Kidney (tissue), 22 donors: ENCODE data around the gene NPFFR1. TPM values are rescaled to one million over a fixed set of nuclear protein-coding genes. Genes with fewer than 3 reads are reported as not detected.

Experiments used
- DNase-seq, 5 donors: peaks; one replicate each; pipeline ENCODE4 v3.0.0-alpha.2; 2013 to 2020
- FAIRE-seq: peaks from 2 replicates; lab custom pipeline; 2012; peaks lifted over from hg19 to GRCh38; lab: Jason Lieb, UNC
- H3K27ac ChIP-seq, 2 donors: one replicate each; pipeline ENCODE4 v1.7.0; 2013; ENCODE audit warnings: low read depth in 2 of 2, low read length in 2 of 2, inconsistent platforms in 1 of 2
- H3K27me3 ChIP-seq: one replicate; pipeline ENCODE4 v1.7.1; 2013; ENCODE audit warnings: low read length, inconsistent platforms; ENCODE audit not compliant: control insufficient read depth, insufficient read depth
- H3K36me3 ChIP-seq, 3 donors: one replicate each; pipeline versions ENCODE4 v1.7.0 to v1.7.1; 2013; ENCODE audit warnings: low read length in 3 of 3, control low read depth in 1 of 3, inconsistent platforms in 1 of 3; ENCODE audit not compliant: insufficient read depth in 3 of 3, control insufficient read depth in 2 of 3
- H3K4me1 ChIP-seq, 3 donors: one replicate each; pipeline versions ENCODE4 v1.7.0 to v1.7.1; 2013; ENCODE audit warnings: low read length in 3 of 3, inconsistent platforms in 1 of 3, low read depth in 1 of 3; ENCODE audit not compliant: control insufficient read depth in 2 of 3, insufficient read depth in 2 of 3
- H3K4me3 ChIP-seq, 3 donors: one replicate each; pipeline versions ENCODE4 v1.7.0 to v1.8.1; 2013; ENCODE audit warnings: low read length in 3 of 3, control low read depth in 1 of 3, inconsistent platforms in 1 of 3
- H3K9ac ChIP-seq, 3 donors: one replicate each; pipeline versions ENCODE4 v1.7.0 to v1.7.1; 2013; ENCODE audit warnings: low read length in 3 of 3, control low read depth in 1 of 3, inconsistent platforms in 1 of 3
- H3K9me3 ChIP-seq, 3 donors: one replicate each; pipeline versions ENCODE4 v1.7.0 to v1.7.1; 2013; ENCODE audit warnings: low read length in 3 of 3, control low read depth in 1 of 3, inconsistent platforms in 1 of 3; ENCODE audit not compliant: control insufficient read depth in 2 of 3, insufficient read depth in 1 of 3
- CTCF ChIP-seq: IDR thresholded peaks from 3 replicates; pipeline ENCODE4 v1.5.1; 2012; ENCODE audit warnings: mild to moderate bottlenecking, moderate library complexity, borderline replicate concordance; ENCODE audit not compliant: insufficient read depth; ENCODE audit errors: extremely low read depth
- intact Hi-C: fragments of 100-400 bp; cut with DNase I; formaldehyde crosslinking; loops from one replicate; pipeline ENCODE4 v1.11.1; 2022
- long read RNA-seq, 10 donors: library from polyadenylated mRNA in 1 of 10; unstranded in 1 of 10; transcript quantifications; one replicate each; pipeline ENCODE4 v2.0.0 and lab custom pipeline, GENCODE V29; 2021 to 2026
- polyA plus RNA-seq: library from polyadenylated mRNA; stranded (reverse); fragments of 350-450 nt; fragmentation: Illumina TruSeq; extraction: RNeasy Lipid Tissue Mini Kit (QIAGEN cat#74804); gene quantifications from one replicate; pipeline ENCODE4 v1.2.3, GENCODE V29; 2014; ENCODE audit warnings: low read depth, low replicate concordance; ENCODE audit not compliant: insufficient read depth
- total RNA-seq: library from RNA; stranded (reverse); fragmentation: NEBNext Ultra II Directional; extraction: Animal tissue kit (Norgen Biotek cat#: 25700); gene quantifications from one replicate; pipeline ENCODE4 v1.2.1, GENCODE V29; 2021
- donor health status: control.
- donor health status: control.
- donor health status: control.
- donor health status: control.
- donor health status: control.
- donor health status: DM: yes; HTN: yes; CAD: no.
- donor health status: Normal renal cell carcinoma (clear cell type).

Gene NPFFR1, protein sequence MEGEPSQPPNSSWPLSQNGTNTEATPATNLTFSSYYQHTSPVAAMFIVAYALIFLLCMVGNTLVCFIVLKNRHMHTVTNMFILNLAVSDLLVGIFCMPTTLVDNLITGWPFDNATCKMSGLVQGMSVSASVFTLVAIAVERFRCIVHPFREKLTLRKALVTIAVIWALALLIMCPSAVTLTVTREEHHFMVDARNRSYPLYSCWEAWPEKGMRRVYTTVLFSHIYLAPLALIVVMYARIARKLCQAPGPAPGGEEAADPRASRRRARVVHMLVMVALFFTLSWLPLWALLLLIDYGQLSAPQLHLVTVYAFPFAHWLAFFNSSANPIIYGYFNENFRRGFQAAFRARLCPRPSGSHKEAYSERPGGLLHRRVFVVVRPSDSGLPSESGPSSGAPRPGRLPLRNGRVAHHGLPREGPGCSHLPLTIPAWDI
- total RNA-seq (0.09 TPM), polyA plus RNA-seq (not detected)
- long read RNA-seq, donor 1: 0 reads
- long read RNA-seq, donor 2: 0 reads
- long read RNA-seq, donor 3: 0 reads
- long read RNA-seq, donor 4: 0 reads
- long read RNA-seq, donor 5: 0 reads
- long read RNA-seq, donor 6: 0 reads
- long read RNA-seq, donor 7: 0 reads
- long read RNA-seq, donor 8: 0 reads
- long read RNA-seq, donor 9: 0 reads
- long read RNA-seq, donor 10: 0 reads

DNA sequence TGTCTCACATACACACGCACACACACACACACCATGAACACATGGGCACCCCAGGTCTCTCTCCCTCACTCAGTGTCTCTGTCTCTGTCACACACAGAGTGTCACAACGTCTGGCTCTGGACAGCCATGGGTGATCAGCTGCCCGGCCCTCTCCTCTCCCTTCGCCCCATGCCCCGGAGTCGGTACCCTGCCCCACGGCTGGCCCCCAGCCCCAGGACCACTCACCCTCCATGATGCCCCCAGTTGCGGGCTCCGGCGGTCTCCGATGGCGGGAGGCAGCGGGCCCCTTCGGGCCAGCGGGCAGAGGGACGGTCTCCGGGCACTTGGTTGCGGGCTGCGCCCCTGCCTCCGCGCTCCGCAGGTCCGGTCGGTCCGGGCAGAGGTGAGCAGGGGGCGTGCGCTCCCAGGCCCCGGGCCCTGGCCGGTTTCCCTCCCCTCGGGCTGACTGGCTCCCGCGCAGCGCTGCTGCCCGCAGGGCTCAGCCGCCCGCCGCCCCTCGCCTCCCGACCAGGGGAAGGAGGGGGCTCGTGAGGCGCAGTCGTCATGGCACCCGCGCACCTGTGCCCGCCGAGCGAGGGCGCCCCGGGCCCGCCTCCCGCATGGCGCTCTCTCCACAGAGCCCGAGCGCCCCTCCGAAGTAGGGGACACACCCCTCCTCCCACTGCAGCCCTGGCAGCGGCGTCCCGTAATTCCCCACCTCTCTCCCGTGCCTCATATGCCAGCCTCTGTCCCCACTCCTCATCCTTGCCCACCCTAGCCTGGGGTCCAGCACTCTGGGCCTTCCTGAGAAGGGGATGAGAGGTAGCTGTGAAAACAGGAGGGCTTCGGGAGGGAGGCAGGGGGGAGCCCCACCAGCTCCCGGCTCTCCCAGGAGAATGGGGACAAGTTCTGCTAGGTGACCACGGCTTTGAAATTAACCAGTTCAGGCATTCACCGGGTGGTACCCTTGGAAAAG lies at the start of gene NPFFR1:
Gene NPFFR1 (minus strand): TSS at position 560 of the 955 bp plus-strand sequence. CDS start 328 bp downstream, at position 232.
- peak in 4 of 5 donors; percentile 26 to 75 (median 42) for DNase-seq
- no peak within 1 kb of the TSS for H3K9ac ChIP-seq
- H3K27me3 ChIP-seq: peaks cover 17% of the 10 kb centered on the region
- intact Hi-C loops: no loop called here
- no peaks in the 10 kb centered on the region for H3K9me3 ChIP-seq
- no peak within 1 kb of the TSS for H3K4me3 ChIP-seq
- TF ChIP-seq CTCF: no peak
- no peaks in the 10 kb centered on the region for H3K4me1 ChIP-seq
- no peaks in the 10 kb centered on the region for H3K36me3 ChIP-seq
- no peak within 1 kb of the TSS for H3K27ac ChIP-seq
- no peak for FAIRE-seq

DNA sequence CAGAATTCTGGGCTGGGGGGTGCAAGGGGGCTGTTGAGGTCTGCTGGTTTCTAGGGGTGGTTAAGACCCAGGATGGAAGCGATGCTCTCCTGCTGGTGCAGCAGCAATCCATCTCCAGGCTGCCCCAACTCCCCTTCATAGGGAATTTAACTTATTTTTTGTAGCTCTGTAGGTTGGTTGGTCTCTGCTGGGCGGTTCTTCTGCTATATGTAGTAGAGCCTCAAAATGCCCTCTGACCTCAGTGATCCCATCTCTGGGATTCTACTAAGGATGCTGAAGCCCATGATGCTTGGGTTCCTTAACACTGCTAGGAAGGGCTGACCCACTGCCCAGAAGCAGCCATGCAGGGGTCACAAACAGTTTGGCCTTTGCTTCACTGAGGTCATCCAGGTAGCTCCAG lies 49.5 kb upstream of the NPFFR1 start:
- no peak overlapping the region for H3K9ac ChIP-seq
- no peaks in the 10 kb centered on the region for H3K9me3 ChIP-seq
- no peak overlapping the region for H3K27ac ChIP-seq
- FAIRE-seq (no peak), DNase-seq (no peak)
- no peak for TF ChIP-seq CTCF
- H3K4me1 ChIP-seq: peaks cover 0 to 10% (median 9%) of the 10 kb centered on the region in 3 donors
- H3K27me3 ChIP-seq: no peaks in the 10 kb centered on the region
- no peak overlapping the region for H3K4me3 ChIP-seq
- intact Hi-C loops: no loop called here
- no peaks in the 10 kb centered on the region for H3K36me3 ChIP-seq

GRCh38 chr10:70331486-70332268 lies 47.9 kb upstream of the NPFFR1 start:
- TF ChIP-seq CTCF: no peak
- DNase-seq (peak in 3 of 5 donors; percentile 22 to 82 (median 53)), FAIRE-seq (no peak)
- H3K27me3 ChIP-seq: no peaks in the 10 kb centered on the region
- intact Hi-C loops: no loop called here
- no peak overlapping the region for H3K9ac ChIP-seq
- no peaks in the 10 kb centered on the region for H3K36me3 ChIP-seq
- H3K9me3 ChIP-seq: no peaks in the 10 kb centered on the region
- no peak overlapping the region for H3K27ac ChIP-seq
- peaks cover 0 to 10% (median 9%) of the 10 kb centered on the region in 3 donors for H3K4me1 ChIP-seq
- H3K4me3 ChIP-seq: peak overlapping the region in 1 of 3 donors; percentile 0
